DOHH2 (cell line): ENCODE results near the gene TAF1B.

Experiments used
- EZH2phosphoT487 ChIP-seq: fragments of 200-600 bp; sonication (generic); IDR thresholded peaks from 2 replicates; pipeline ENCODE4 v1.6.1; 2017; ENCODE audit warnings: borderline replicate concordance, mild to moderate bottlenecking, antibody characterized with exemption, low read length, moderate library complexity, mixed read lengths
- TF ChIP-seq, protein P1 (sequence below): fragments of 200-600 bp; sonication (generic); IDR thresholded peaks from one replicate; pipeline ENCODE4 v1.5.1; 2014; ENCODE audit warnings: antibody characterized with exemption, mild to moderate bottlenecking, low read depth, low read length; ENCODE audit not compliant: poor library complexity, severe bottlenecking

DNA sequence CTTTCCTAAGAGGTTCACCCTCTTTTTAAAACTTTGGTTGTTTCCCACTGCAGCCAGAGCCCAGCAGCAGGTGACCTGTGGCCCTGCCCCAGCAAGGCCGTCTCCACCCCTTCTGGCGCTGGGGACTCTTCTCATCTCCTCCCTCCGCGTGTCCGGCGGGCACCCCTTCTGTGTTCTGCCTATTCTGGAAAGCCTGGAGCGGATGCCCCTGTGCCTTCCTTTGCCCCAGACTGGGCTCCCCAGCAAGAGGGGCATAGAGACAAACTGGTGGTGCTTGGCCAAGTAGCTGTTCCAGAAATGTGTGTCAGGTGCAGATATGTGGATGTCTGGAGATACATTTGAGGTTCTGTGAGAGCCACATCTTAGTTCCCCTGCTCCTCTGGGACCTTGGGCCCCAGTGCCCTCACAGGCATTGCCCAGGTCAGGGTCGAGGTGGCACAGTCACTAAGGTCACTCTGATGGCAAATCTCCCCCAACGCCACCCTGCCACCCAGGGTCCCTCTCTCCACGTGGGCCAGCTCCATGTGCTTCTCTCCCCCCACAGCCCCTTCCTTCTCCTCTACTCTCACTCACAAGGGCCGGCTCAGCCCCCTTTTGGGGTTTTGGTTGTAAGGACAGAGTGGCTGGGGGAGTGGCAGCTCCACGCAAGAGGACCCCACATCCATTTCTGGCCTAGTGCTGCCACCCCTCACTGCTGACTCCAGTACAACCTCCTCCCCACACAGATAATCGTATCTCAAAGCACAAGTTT is 35.5 kb upstream of the TAF1B start:
- TF ChIP-seq, protein P1, sequence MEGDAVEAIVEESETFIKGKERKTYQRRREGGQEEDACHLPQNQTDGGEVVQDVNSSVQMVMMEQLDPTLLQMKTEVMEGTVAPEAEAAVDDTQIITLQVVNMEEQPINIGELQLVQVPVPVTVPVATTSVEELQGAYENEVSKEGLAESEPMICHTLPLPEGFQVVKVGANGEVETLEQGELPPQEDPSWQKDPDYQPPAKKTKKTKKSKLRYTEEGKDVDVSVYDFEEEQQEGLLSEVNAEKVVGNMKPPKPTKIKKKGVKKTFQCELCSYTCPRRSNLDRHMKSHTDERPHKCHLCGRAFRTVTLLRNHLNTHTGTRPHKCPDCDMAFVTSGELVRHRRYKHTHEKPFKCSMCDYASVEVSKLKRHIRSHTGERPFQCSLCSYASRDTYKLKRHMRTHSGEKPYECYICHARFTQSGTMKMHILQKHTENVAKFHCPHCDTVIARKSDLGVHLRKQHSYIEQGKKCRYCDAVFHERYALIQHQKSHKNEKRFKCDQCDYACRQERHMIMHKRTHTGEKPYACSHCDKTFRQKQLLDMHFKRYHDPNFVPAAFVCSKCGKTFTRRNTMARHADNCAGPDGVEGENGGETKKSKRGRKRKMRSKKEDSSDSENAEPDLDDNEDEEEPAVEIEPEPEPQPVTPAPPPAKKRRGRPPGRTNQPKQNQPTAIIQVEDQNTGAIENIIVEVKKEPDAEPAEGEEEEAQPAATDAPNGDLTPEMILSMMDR: no peak
- TF ChIP-seq EZH2phosphoT487: no peak
